Measurements from ENCODE around the gene TRIM32.

- TF ChIP-seq, protein P1, sequence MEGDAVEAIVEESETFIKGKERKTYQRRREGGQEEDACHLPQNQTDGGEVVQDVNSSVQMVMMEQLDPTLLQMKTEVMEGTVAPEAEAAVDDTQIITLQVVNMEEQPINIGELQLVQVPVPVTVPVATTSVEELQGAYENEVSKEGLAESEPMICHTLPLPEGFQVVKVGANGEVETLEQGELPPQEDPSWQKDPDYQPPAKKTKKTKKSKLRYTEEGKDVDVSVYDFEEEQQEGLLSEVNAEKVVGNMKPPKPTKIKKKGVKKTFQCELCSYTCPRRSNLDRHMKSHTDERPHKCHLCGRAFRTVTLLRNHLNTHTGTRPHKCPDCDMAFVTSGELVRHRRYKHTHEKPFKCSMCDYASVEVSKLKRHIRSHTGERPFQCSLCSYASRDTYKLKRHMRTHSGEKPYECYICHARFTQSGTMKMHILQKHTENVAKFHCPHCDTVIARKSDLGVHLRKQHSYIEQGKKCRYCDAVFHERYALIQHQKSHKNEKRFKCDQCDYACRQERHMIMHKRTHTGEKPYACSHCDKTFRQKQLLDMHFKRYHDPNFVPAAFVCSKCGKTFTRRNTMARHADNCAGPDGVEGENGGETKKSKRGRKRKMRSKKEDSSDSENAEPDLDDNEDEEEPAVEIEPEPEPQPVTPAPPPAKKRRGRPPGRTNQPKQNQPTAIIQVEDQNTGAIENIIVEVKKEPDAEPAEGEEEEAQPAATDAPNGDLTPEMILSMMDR (IDR thresholded peaks at IDR 0.05): no peak
- TF ChIP-seq POLR2A (IDR thresholded peaks at IDR 0.05): no peak
Measured at GRCh38 chr9:116695438-116695837, 8.3 kb downstream of the TRIM32 start.

All from thyroid gland (tissue), 4 donors.